Loucy (cell line): Measurements from ENCODE around the gene TBC1D22A.

Experiments
- CTCF ChIP-seq: fragments of 200-600 bp; sonication (generic); conservative IDR thresholded peaks from 2 replicates; pipeline ENCODE4 v1.5.1; 2014; ENCODE audit warnings: mild to moderate bottlenecking, antibody characterized with exemption, low read length
- EZH2phosphoT487 ChIP-seq: fragments of 200-600 bp; IDR thresholded peaks from 2 replicates; pipeline ENCODE4 v1.6.1; 2018; ENCODE audit warnings: antibody characterized with exemption, mild to moderate bottlenecking, moderate library complexity, borderline replicate concordance

GRCh38 chr22:47064416-47064815 lies 302.0 kb downstream of the TBC1D22A start:
- TF ChIP-seq EZH2phosphoT487 (no peak), CTCF (0 out of 2 replicates have a peak, but pooled peaks have one; percentile 22)
